Right atrium auricular region (tissue), 2 donors: Measurements from ENCODE around the gene EIF5AL1. TPM values are rescaled to one million over a fixed set of nuclear protein-coding genes. Genes with fewer than 3 reads are reported as not detected.
"Not testable (repeated sequence)": the region's sequence is repeated elsewhere in the genome, so short reads cannot be mapped to it uniquely, and the experiment has no call there.

Source experiments
- DNase-seq: peaks from one replicate; pipeline ENCODE4 v3.0.0-alpha.2; 2019; ENCODE audit warnings: low spot score
- H3K27ac ChIP-seq, 2 donors: fragments of 200-600 bp; sonication (generic); 1 replicate in 1 of 2; 2 replicates in 1 of 2; pipeline ENCODE4 v1.5.1; 2016 to 2019
- H3K27me3 ChIP-seq, 2 donors: fragments of 200-600 bp; sonication (generic); one replicate each; pipeline versions ENCODE4 v1.5.1 to v1.6.0; 2017 to 2019
- H3K36me3 ChIP-seq: fragments of 200-600 bp; sonication (generic); one replicate; pipeline ENCODE4 v1.5.1; 2016
- H3K4me1 ChIP-seq, 2 donors: fragments of 200-600 bp; sonication (generic); one replicate each; pipeline versions ENCODE4 v1.5.1 to v1.6.0; 2017 to 2019
- H3K4me3 ChIP-seq, 2 donors: fragments of 200-600 bp; sonication (generic); 1 replicate in 1 of 2; 2 replicates in 1 of 2; pipeline ENCODE4 v1.5.1; 2017 to 2019; ENCODE audit warnings: mild to moderate bottlenecking in 1 of 2, moderate library complexity in 1 of 2
- H3K9me3 ChIP-seq, 2 donors: fragments of 200-600 bp; sonication (generic); one replicate each; pipeline ENCODE4 v1.5.1; 2019
- CTCF ChIP-seq, 2 donors: fragments of 200-600 bp; sonication (generic); IDR thresholded peaks; one replicate each; pipeline ENCODE4 v1.5.1; 2019; ENCODE audit warnings: antibody characterized with exemption in 2 of 2
- total RNA-seq, 2 donors: library from RNA; depleted of rRNA; stranded (reverse); fragments of >200 nt; gene quantifications; one replicate each; pipeline ENCODE4 v1.1.0, GENCODE V29; 2016

EIF5AL1 gene
- total RNA-seq, 2 donors from 2014 or later, result 0.08 TPM; not detected in 1

GRCh38 chr10:79521751-79522150, 9.4 kb downstream of the EIF5AL1 start:
- not testable (repeated sequence) for H3K36me3 ChIP-seq, H3K27ac ChIP-seq, H3K9me3 ChIP-seq

GRCh38 chr10:79522464-79522863, 10.1 kb downstream of the EIF5AL1 start:
- not testable (repeated sequence) for H3K27me3 ChIP-seq, H3K4me1 ChIP-seq, DNase-seq, H3K4me3 ChIP-seq, H3K36me3 ChIP-seq, H3K27ac ChIP-seq, H3K9me3 ChIP-seq

More at GRCh38 chr10:79521751-79522150, 9.4 kb downstream of the EIF5AL1 start:
- H3K4me3 ChIP-seq, H3K4me1 ChIP-seq, DNase-seq, H3K27me3 ChIP-seq: not testable (repeated sequence)

- H3K27ac ChIP-seq, H3K4me1 ChIP-seq, H3K36me3 ChIP-seq, H3K4me3 ChIP-seq, DNase-seq, H3K9me3 ChIP-seq, H3K27me3 ChIP-seq: not testable (repeated sequence)
These were observed 11.0 kb downstream of the EIF5AL1 start for GRCh38 chr10:79523157-79523853.

GRCh38 chr10:79525049-79525710, 12.8 kb downstream of the EIF5AL1 start:
- H3K36me3 ChIP-seq, H3K27me3 ChIP-seq, H3K4me1 ChIP-seq, DNase-seq, H3K27ac ChIP-seq, H3K9me3 ChIP-seq, H3K4me3 ChIP-seq: not testable (repeated sequence)

- not testable (repeated sequence) for DNase-seq, H3K4me1 ChIP-seq, H3K9me3 ChIP-seq, H3K27ac ChIP-seq, H3K27me3 ChIP-seq, H3K36me3 ChIP-seq, H3K4me3 ChIP-seq
These were observed 15.9 kb downstream of the EIF5AL1 start for GRCh38 chr10:79528261-79528660.

GRCh38 chr10:79533142-79533902, 21.0 kb downstream of the EIF5AL1 start:
- H3K27ac ChIP-seq, H3K4me3 ChIP-seq, H3K9me3 ChIP-seq, H3K27me3 ChIP-seq, H3K4me1 ChIP-seq, DNase-seq, H3K36me3 ChIP-seq: not testable (repeated sequence)

- not testable (repeated sequence) for H3K27ac ChIP-seq, H3K4me1 ChIP-seq, H3K36me3 ChIP-seq, DNase-seq, H3K27me3 ChIP-seq, H3K9me3 ChIP-seq, H3K4me3 ChIP-seq
These were observed 21.5 kb downstream of the EIF5AL1 start for GRCh38 chr10:79533903-79534175.

GRCh38 chr10:79538311-79538710, 26.0 kb downstream of the EIF5AL1 start:
- not testable (repeated sequence) for H3K9me3 ChIP-seq, DNase-seq, H3K4me3 ChIP-seq

GRCh38 chr10:79540930-79541329, 28.6 kb downstream of the EIF5AL1 start:
- not testable (repeated sequence) for H3K27ac ChIP-seq, DNase-seq, H3K9me3 ChIP-seq, H3K36me3 ChIP-seq, H3K4me3 ChIP-seq, H3K27me3 ChIP-seq, H3K4me1 ChIP-seq

More at GRCh38 chr10:79538311-79538710, 26.0 kb downstream of the EIF5AL1 start:
- not testable (repeated sequence) for H3K4me1 ChIP-seq, H3K36me3 ChIP-seq, H3K27ac ChIP-seq, H3K27me3 ChIP-seq

- no peaks in the 10 kb centered on the region for H3K4me1 ChIP-seq
- no peak overlapping the region for H3K4me3 ChIP-seq
- no peaks in the 10 kb centered on the region for H3K9me3 ChIP-seq
- H3K36me3 ChIP-seq, result no peaks in the 10 kb centered on the region
- no peak for DNase-seq
- H3K27ac ChIP-seq, result no peak overlapping the region
- TF ChIP-seq CTCF (IDR thresholded peaks at IDR 0.05), result no peak
- H3K27me3 ChIP-seq, result no peaks in the 10 kb centered on the region
These were observed 30.3 kb downstream of the EIF5AL1 start for GRCh38 chr10:79542626-79543025.

- H3K36me3 ChIP-seq, DNase-seq, H3K9me3 ChIP-seq, H3K4me3 ChIP-seq, H3K27ac ChIP-seq, H3K27me3 ChIP-seq, H3K4me1 ChIP-seq: not testable (repeated sequence)
These were observed 32.1 kb downstream of the EIF5AL1 start for GRCh38 chr10:79544408-79544807.

GRCh38 chr10:79544926-79545659, 32.8 kb downstream of the EIF5AL1 start:
- DNase-seq, H3K36me3 ChIP-seq, H3K27me3 ChIP-seq, H3K4me1 ChIP-seq, H3K9me3 ChIP-seq, H3K4me3 ChIP-seq, H3K27ac ChIP-seq: not testable (repeated sequence)

GRCh38 chr10:79547128-79547527, 34.8 kb downstream of the EIF5AL1 start:
- H3K27me3 ChIP-seq, H3K4me3 ChIP-seq, H3K27ac ChIP-seq, H3K36me3 ChIP-seq, DNase-seq, H3K4me1 ChIP-seq, H3K9me3 ChIP-seq: not testable (repeated sequence)
